ENCODE measurements around the gene GRIA4.

- TF ChIP-seq CTCF (IDR thresholded peaks at IDR 0.05): no peak
- no peak for TF ChIP-seq POLR2A (IDR thresholded peaks at IDR 0.05)
Observed at GRCh38 chr11:105786741-105787140, 176.9 kb downstream of the GRIA4 start.

Measured in uterus (tissue), 2 donors.